CD4-positive, alpha-beta T cell treated with Interleukin-4 for 4 hours (primary cell): ENCODE data around the gene IL17REL.
A peak's percentile ranks its signal among the peaks of the same experiment; 100 is the strongest.
"Not testable (repeated sequence)": the region's sequence is repeated elsewhere in the genome, so short reads cannot be mapped to it uniquely, and the experiment has no call there.

Experiments used
- DNase-seq: peaks from one replicate; pipeline ENCODE4 v3.0.0-alpha.2; 2020

Gene IL17REL

GRCh38 chr22:49983148-49984042 lies 29.2 kb downstream of the IL17REL start:
- no peak for DNase-seq

- DNase-seq: not testable (repeated sequence)
Measured at GRCh38 chr22:49981799-49982198, 30.8 kb downstream of the IL17REL start.

GRCh38 chr22:49979587-49980264 lies 32.8 kb downstream of the IL17REL start:
- DNase-seq: peak; percentile 47

DNA sequence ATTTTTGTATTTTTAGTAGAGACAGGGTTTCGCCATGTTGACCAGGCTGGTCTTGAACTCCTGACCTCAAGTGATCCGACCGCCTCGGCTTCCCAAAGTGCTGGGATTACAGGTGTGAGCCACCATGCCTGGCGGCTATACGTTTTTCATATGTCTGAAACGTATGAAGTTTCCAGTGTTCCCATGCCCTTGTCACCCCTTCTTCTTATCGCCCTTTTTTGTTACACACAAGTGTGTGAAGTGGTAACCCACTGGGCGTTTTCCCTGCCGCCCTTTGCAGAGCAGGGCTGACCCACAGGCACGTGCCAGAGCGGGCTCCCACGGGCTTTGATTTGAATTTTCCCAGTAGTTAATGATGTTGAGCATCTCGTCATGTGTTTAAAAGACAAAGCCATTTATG lies 35.0 kb downstream of the IL17REL start:
- no peak for DNase-seq

- DNase-seq: peak; percentile 71
Measured at GRCh38 chr22:49976439-49977175, 36.0 kb downstream of the IL17REL start.

- no peak for DNase-seq
Measured at GRCh38 chr22:49975543-49976389, 36.8 kb downstream of the IL17REL start.

GRCh38 chr22:49973018-49973961 lies 39.3 kb downstream of the IL17REL start:
- DNase-seq: no peak

DNA sequence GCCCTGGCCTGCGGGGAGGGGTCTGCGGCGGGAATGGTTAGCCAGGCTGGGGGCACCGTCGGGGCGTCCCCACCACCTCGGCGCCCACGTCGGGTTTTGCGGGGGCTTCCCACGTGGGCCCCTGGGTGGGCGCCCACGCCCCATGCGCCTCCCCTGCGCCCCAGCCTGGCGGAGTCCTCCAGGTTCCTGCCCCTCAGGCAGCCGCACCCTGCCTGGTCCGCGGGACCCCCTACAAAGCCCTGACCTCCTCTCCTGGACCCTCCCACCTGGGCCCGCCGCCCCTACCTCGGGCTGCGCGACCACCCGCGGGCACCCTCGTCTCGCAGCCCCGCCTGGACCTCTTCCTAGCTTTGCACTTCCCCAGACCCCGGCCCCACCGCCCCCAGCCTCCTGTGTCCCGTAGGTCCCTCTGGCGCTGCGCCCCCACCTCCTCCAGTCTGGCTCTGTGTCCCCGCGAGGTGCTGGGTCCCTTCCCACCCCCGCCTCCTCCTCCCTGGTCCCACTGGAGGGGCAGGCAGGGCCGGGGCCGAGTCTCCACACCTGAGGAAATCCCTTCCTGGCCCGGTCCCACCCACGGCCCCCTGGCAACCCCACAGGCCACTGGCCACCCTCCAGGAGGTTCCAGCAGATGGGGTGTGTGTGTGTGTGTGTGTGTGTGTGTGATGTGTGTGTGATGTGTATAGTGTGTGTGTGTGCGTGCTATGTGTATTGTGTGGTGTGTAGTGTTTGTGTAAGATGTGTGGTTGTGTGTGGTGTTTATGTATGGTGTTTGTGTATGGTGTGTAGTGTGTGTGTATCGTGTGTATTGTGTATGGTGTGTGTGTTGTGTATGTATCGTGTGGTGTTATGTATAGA lies 40.2 kb downstream of the IL17REL start:
- DNase-seq: no peak

DNA sequence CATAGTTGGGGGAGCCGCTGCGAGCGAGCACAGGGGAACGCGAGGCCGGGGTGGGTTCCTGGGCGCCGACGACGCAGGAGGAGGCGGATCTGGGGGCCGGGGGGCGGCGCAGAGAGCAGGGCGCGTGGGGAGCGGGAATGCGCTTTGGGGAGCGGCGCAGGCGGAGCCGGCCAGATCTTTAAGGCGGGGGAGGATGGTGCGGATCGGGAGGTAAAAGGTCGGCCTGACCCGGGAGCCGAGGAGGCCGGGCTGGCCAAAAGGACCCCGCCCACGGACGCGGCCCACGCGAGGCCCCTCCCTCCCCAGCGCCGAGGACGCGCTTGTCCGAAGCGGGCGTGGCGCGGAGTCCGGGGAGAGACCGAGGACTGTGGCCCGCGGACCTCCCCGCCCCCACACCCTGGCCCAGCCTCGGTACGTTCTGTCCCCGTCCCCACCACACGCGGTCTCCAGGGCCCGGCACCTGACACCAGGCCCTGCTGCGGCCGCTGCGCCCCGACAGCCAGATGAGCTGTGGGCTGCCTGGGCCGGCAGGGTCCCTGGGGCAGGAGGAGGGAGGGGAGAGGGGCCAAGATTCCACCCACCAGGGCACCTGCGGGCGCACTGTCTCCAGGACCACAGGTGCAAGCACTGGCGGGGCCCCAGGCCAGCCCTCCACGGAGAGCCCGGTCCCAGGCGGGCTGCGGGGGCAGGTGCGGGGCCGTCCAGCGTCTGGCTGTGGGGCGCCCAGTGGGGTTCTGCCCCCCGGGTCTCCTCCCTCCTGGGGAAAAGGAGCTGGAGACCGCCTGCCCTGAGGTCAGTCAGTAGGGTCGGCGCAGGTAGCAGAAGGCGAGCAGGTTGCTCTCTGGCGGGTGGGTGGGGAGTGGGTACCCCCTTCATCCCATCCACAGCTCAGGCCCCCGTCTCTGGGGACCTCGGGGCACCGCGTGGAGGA lies 41.1 kb downstream of the IL17REL start:
- DNase-seq: no peak

DNA sequence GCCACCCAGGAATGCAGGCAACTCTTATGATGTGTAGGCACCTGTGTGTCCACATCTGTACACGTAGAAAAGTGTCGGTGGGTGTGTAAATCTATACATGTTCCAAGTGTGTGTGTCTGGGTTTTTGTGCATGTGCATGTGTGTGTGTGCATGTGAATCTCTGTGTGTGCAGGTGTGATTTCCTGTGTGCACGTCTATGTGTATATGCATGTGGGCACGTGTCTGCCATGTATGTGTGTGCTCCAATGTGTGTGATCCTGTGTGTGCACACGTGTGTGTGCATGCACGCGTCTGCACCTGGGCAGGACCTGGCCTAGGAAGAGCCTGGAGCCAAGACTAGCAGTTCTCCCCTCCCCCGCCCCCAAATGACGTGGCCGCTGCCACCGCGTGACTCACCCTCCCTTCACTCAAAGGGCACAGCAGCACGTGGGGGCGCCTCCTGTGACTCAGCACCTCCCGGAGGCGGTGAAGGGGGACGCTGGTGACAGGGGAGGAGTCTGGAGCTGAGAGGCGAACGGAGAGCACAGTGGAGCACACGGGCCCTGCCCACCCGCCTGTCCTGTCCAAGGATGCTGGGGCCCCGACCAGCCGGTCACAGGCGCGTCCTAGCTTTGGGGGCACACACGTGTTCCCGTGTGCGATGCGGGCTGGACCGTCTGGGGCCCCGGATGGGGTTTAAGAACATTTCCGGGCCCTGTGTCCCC lies 41.9 kb downstream of the IL17REL start:
- DNase-seq: peak; percentile 97

DNA sequence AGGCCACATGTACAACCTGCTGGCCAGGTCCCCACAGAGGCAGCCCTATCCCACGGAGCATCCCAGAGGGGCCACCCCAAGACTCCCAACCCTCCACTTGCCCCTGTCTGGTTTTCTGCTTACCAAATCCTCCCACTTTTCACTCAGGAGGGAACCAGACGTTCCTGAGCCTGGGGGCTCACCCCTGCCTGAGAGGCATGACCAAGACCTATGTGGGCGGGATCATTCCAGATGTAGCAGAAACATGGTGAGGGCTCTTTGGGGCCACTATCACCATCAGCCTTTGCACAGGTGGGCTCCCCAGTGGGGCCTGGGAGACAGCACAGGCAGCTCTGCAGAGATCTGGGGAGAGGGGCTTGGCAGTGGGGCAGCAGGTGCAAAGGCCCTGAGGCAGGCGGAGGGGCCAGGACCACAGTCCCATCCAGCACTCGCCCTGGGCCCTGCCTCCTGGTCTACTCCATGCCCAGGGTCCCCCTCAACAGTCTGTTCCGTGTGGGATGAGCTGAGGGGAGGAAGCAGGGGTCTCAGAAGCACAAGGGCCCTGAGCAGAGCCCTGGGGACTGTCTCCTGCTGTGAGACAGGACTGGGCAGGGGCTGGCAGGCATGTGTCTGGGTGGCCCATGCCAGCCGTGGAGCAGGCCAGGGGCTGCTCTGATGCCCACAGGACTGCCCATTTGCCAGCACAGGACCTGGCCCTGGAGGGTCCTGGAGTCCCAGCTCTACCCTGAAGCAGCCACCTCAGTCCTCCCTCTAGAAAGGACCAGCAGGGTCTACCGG lies 42.6 kb downstream of the IL17REL start:
- no peak for DNase-seq

- DNase-seq: no peak
Measured at GRCh38 chr22:49968831-49969661, 43.5 kb downstream of the IL17REL start.

DNA sequence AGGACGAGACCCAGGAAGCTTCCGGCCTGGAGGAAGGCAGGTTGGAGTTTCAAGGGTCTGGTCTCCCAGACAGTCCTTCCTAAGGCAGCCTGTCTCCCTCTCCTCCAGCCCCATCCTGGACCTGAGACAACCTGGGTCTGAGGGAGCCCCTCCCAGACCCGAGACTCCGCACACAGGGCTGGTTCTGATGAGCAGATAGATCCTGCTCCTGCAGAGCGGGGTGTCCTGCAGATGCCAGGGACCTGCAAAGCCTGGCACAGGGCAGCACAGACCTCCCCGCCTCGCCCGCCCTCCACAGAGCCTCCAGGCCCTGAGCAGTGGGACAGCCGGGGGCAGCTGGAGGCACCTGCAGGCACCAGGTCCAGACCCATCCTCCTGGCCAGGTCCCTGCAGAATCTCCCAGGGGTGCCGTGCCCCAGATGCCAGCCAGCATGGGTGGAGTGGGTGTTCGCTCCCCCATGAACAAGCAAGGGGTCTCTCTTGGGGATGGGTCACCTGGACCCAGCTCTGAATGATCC lies 44.2 kb downstream of the IL17REL start:
- DNase-seq: no peak

DNA sequence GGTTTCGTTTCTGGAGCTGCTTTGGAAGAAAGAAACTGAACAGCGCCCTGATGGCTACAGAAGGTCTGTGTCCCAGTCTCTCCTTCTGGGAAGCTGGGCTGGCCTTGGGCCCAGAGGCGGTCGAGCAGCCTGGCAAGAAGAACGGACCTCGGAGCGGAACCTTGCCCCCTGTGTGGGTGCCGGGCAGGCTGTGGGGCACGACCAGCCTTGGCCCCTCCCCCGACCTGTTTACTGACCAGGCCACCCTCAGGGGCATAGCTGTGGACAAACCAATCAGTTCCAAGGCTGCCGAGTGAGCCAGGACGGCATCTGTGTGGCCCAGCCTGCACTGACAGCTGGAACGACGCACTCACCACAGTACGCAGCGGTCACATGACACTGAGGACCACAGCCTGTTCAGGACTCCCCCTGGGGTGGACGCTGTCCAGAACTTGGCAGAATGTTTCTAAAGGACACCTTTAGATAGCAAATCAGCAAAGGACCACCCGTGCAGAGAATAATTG lies 44.8 kb downstream of the IL17REL start:
- no peak for DNase-seq

DNA sequence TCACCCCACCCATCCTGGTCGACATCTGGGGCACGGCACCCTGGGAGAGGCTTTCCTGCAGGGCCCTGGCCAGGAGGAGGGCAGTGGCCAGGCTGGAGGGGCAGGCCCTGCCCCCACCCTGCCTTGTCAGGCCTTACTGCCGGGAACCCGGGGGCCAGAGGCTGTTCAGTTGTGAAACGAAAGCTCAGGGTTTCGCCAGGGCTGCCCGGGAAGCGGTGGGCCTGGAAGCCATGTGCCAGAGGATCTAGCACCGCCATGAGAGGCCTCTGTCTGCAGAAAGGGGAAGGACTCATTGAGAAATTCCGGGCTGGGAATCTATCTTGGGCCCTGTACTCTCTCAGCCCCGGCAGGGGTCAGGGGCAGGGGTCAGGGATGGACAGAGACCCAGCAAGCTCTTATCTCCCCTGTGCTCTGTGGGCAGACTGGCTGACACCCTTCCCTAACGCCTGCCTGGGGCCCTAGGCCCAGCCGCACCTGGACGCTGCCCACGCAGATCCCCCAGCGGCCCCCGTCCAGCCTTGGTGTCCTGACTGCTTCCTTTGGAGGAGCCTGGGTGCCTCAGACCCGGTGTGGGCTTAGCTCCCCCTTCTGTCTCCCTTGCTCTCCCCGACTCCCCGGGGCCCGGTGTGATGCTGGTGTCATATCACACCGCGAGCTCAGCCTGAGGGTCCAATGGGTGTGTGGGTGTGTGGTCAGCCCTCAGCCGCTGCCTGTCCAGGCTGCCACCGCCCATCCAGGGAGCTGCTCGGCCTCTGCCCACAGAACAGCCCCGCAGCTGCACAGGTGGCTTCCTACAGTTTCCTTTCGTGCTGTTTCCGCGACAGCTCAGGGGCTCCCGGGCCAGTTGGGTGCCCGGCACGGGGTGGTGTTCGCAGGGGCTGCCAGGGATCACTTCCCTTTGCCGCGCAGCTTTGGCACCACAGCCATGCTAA lies 45.5 kb downstream of the IL17REL start:
- DNase-seq: no peak
